Measurements from ENCODE around the gene PRICKLE3.

PRICKLE3 gene

GRCh38 chrX:49228185-49228584 lies 42.0 kb upstream of the PRICKLE3 start:
- Histone ChIP-seq H3F3A (ENCODE audit: insufficient read depth, low read length) (no peaks in the 10 kb centered on the region), H3K79me2 (ENCODE audit: insufficient read depth, low read length) (no peaks in the 10 kb centered on the region), H2AFZ (ENCODE audit: low read length) (no peak overlapping the region), H4K20me1 (ENCODE audit: insufficient read depth, low read length) (no peaks in the 10 kb centered on the region), H3K27ac (ENCODE audit: low read depth, low read length, poor library complexity, severe bottlenecking) (no peak overlapping the region), H3K4me2 (ENCODE audit: low read length) (no peak overlapping the region), H3K9me2 (ENCODE audit: low read depth, low read length) (no peaks in the 10 kb centered on the region), H3K9me3 (ENCODE audit: low read length) (no peaks in the 10 kb centered on the region), H3K4me1 (ENCODE audit: insufficient read depth, low read length, severe bottlenecking) (peaks cover 15% of the 10 kb centered on the region), H3K36me3 (ENCODE audit: insufficient read depth, low read length) (no peaks in the 10 kb centered on the region), H3K27me3 (ENCODE audit: insufficient read depth, low read length) (no peaks in the 10 kb centered on the region), H3K9ac (ENCODE audit: low read length) (no peak overlapping the region), H3K4me3 (ENCODE audit: low read depth, low read length, poor library complexity, severe bottlenecking) (no peak overlapping the region)
- TF ChIP-seq EZH2 (IDR thresholded peaks at IDR 0.05; ENCODE audit: borderline replicate concordance, low read length) = no peak
- TF ChIP-seq, protein P1, sequence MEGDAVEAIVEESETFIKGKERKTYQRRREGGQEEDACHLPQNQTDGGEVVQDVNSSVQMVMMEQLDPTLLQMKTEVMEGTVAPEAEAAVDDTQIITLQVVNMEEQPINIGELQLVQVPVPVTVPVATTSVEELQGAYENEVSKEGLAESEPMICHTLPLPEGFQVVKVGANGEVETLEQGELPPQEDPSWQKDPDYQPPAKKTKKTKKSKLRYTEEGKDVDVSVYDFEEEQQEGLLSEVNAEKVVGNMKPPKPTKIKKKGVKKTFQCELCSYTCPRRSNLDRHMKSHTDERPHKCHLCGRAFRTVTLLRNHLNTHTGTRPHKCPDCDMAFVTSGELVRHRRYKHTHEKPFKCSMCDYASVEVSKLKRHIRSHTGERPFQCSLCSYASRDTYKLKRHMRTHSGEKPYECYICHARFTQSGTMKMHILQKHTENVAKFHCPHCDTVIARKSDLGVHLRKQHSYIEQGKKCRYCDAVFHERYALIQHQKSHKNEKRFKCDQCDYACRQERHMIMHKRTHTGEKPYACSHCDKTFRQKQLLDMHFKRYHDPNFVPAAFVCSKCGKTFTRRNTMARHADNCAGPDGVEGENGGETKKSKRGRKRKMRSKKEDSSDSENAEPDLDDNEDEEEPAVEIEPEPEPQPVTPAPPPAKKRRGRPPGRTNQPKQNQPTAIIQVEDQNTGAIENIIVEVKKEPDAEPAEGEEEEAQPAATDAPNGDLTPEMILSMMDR (IDR thresholded peaks at IDR 0.05; ENCODE audit: low read length) = no peak

GRCh38 chrX:49227726-49228125 lies 41.6 kb upstream of the PRICKLE3 start:
- Histone ChIP-seq H3K27me3 (ENCODE audit: insufficient read depth, low read length) (no peaks in the 10 kb centered on the region), H3K9me3 (ENCODE audit: low read length) (no peaks in the 10 kb centered on the region), H3K79me2 (ENCODE audit: insufficient read depth, low read length) (no peaks in the 10 kb centered on the region), H3K9ac (ENCODE audit: low read length) (no peak overlapping the region), H3K4me3 (ENCODE audit: low read depth, low read length, poor library complexity, severe bottlenecking) (no peak overlapping the region), H3K9me2 (ENCODE audit: low read depth, low read length) (no peaks in the 10 kb centered on the region), H4K20me1 (ENCODE audit: insufficient read depth, low read length) (no peaks in the 10 kb centered on the region), H3K27ac (ENCODE audit: low read depth, low read length, poor library complexity, severe bottlenecking) (no peak overlapping the region), H3K4me2 (ENCODE audit: low read length) (no peak overlapping the region), H2AFZ (ENCODE audit: low read length) (no peak overlapping the region), H3F3A (ENCODE audit: insufficient read depth, low read length) (no peaks in the 10 kb centered on the region), H3K4me1 (ENCODE audit: insufficient read depth, low read length, severe bottlenecking) (peaks cover 15% of the 10 kb centered on the region), H3K36me3 (ENCODE audit: insufficient read depth, low read length) (no peaks in the 10 kb centered on the region)
- TF ChIP-seq, protein P1 (IDR thresholded peaks at IDR 0.05; ENCODE audit: low read length) = no peak
- no peak for TF ChIP-seq EZH2 (IDR thresholded peaks at IDR 0.05; ENCODE audit: borderline replicate concordance, low read length)

- TF ChIP-seq, protein P1 (IDR thresholded peaks at IDR 0.05; ENCODE audit: low read length) = no peak
- TF ChIP-seq EZH2 (IDR thresholded peaks at IDR 0.05; ENCODE audit: borderline replicate concordance, low read length) = no peak
- no peaks in the 10 kb centered on the region for H3K36me3 ChIP-seq (ENCODE audit: insufficient read depth, low read length)
- H3K27ac ChIP-seq (ENCODE audit: low read depth, low read length, poor library complexity, severe bottlenecking) = no peak overlapping the region
- H3K79me2 ChIP-seq (ENCODE audit: insufficient read depth, low read length) = no peaks in the 10 kb centered on the region
- H3K4me3 ChIP-seq (ENCODE audit: low read depth, low read length, poor library complexity, severe bottlenecking) = no peak overlapping the region
- H3F3A ChIP-seq (ENCODE audit: insufficient read depth, low read length) = no peaks in the 10 kb centered on the region
- no peak overlapping the region for H3K4me2 ChIP-seq (ENCODE audit: low read length)
- H3K4me1 ChIP-seq (ENCODE audit: insufficient read depth, low read length, severe bottlenecking) = peaks cover 15% of the 10 kb centered on the region
- H2AFZ ChIP-seq (ENCODE audit: low read length) = no peak overlapping the region
- no peaks in the 10 kb centered on the region for H3K27me3 ChIP-seq (ENCODE audit: insufficient read depth, low read length)
- no peaks in the 10 kb centered on the region for H3K9me2 ChIP-seq (ENCODE audit: low read depth, low read length)
- no peak overlapping the region for H3K9ac ChIP-seq (ENCODE audit: low read length)
- H3K9me3 ChIP-seq (ENCODE audit: low read length) = no peaks in the 10 kb centered on the region
- no peaks in the 10 kb centered on the region for H4K20me1 ChIP-seq (ENCODE audit: insufficient read depth, low read length)
These were observed 40.8 kb upstream of the PRICKLE3 start for GRCh38 chrX:49226946-49227345.

Measured in OCI-LY1 (cell line).